Measurements from ENCODE around the gene MRPL28.
A peak's percentile ranks its signal among the peaks of the same experiment; 100 is the strongest.
"Not testable (repeated sequence)": the region's sequence is repeated elsewhere in the genome, so short reads cannot be mapped to it uniquely, and the experiment has no call there.

The MRPL28 gene

GRCh38 chr16:337437-337836, 32.9 kb downstream of the MRPL28 start:
- peak; percentile 17 for DNase-seq

- DNase-seq: no peak
Observed at GRCh38 chr16:336269-336668, 34.1 kb downstream of the MRPL28 start.

- not testable (repeated sequence) for DNase-seq
Observed at GRCh38 chr16:334861-335632, 35.3 kb downstream of the MRPL28 start.

- not testable (repeated sequence) for DNase-seq
Observed at GRCh38 chr16:334164-334832, 36.0 kb downstream of the MRPL28 start.

- no peak for DNase-seq
Observed at GRCh38 chr16:333406-334094, 36.8 kb downstream of the MRPL28 start.

- not testable (repeated sequence) for DNase-seq
Observed at GRCh38 chr16:331181-331814, 39.0 kb downstream of the MRPL28 start.

GRCh38 chr16:330741-331140, 39.6 kb downstream of the MRPL28 start:
- DNase-seq: no peak

GRCh38 chr16:325375-326145, 44.8 kb downstream of the MRPL28 start:
- DNase-seq: no peak

GRCh38 chr16:324451-325334, 45.6 kb downstream of the MRPL28 start:
- no peak for DNase-seq

- DNase-seq: no peak
Observed at GRCh38 chr16:324201-324450, 46.2 kb downstream of the MRPL28 start.

- DNase-seq: no peak
Observed at GRCh38 chr16:322476-323143, 47.7 kb downstream of the MRPL28 start.

- no peak for DNase-seq
Observed at GRCh38 chr16:321532-321931, 48.8 kb downstream of the MRPL28 start.

- no peak for DNase-seq
Observed at GRCh38 chr16:320206-320605, 50.1 kb downstream of the MRPL28 start.

GRCh38 chr16:318628-319027, 51.7 kb downstream of the MRPL28 start:
- DNase-seq: no peak

GRCh38 chr16:317583-317982, 52.8 kb downstream of the MRPL28 start:
- DNase-seq: no peak

Measured in NCI-H2029 treated with DMSO at 0.1 percent for 48 hours (cell line).